ENCODE data around the gene CFH.
"Not testable (repeated sequence)": the region's sequence is repeated elsewhere in the genome, so short reads cannot be mapped to it uniquely, and the experiment has no call there.

Gene CFH

GRCh38 chr1:196669051-196669450 lies 17.2 kb downstream of the CFH start:
- DNase-seq = no peak

DNA sequence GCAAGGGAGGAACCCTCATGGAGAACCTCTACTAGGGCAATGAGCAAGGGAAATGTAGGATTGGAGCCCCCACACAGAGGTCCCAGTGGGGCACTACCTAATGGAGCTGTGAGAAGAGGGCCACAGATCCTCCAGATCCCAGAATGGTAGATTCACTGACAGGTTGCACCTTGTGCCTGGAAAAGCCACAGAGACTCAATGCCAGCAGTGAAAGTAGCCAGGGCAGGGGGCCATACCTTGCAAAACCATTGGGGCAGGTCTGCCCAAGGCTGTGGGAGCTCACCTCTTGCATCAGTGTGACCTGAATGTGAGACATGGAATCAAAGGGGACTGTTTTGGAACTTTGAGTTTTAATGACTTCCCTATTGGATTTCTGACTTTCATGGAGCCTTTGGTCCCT lies 17.9 kb downstream of the CFH start:
- DNase-seq = no peak

DNA sequence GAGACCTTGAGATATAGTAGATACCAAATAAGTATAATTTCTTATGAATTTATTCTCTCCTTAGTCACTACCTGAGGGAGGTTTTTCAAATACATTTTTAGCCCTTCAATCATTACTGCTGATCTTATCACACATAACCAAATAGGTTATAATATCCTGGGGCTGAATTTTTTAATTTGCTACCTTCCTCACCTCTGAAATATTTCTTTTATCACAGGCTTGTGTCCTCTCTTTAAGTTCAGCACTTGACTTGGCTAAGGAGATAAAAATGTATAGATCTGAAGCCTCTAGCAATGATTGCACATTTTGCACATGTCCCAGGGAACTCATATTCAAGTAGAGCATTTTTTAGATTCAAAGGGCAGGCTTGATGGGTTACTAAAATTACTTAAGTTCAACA lies 23.1 kb downstream of the CFH start:
- DNase-seq = no peak

DNA sequence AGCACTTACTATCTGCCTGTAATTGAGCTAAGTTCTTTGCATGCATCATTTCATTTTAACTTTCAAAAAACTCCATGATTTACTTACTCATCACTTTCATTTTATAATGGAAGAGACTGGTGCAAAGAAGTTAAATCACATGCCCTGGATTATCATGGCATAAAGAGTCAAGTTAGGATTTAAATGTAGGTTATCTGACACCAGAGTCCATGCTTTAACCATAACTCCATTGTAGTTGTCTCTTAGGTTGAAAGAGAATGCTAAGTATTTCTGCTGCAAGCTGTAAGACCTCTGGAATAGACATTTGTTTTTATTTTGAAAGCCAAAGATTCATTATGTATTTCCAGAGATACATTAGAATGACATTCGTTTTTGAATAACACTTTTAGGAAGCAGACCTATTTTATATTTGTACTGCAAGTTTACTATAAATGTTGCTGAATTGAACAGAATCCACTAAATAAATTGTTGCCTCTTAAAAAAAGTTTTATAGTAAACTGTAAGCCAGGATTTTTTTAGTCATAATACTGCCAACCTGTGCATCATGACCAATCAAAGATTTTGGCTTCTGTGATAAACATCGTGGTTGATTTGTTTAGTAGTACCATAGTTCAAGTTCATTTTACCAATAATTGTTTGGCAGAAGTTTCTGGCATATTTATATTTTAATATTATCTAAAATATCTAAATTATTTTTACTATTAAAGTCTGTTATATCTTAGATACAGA lies 26.1 kb downstream of the CFH start:
- DNase-seq = no peak

GRCh38 chr1:196678510-196678884 lies 26.7 kb downstream of the CFH start:
- no peak for DNase-seq

- DNase-seq = no peak
Observed at GRCh38 chr1:196680107-196680506, 28.3 kb downstream of the CFH start.

GRCh38 chr1:196684476-196684875 lies 32.6 kb downstream of the CFH start:
- no peak for DNase-seq

DNA sequence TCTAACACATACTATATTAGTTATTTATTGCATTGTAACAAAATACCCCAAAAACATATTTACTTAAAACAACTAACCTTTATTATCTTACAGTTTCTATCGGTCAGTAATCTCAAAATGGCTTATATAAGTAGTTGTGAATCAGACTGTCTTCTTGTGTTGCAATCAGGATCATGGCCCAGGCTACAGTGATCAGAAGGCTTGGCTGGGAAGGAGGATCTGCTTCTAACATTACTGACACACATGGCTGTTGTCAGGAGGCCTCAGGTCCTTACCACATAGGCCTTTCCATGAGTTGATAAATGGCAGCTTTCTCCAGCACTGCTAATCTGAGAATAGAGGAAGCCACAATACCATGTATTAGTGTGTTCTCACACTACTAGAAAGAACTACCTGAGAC lies 33.7 kb downstream of the CFH start:
- DNase-seq = no peak

GRCh38 chr1:196689001-196689400 lies 37.2 kb downstream of the CFH start:
- DNase-seq = no peak

DNA sequence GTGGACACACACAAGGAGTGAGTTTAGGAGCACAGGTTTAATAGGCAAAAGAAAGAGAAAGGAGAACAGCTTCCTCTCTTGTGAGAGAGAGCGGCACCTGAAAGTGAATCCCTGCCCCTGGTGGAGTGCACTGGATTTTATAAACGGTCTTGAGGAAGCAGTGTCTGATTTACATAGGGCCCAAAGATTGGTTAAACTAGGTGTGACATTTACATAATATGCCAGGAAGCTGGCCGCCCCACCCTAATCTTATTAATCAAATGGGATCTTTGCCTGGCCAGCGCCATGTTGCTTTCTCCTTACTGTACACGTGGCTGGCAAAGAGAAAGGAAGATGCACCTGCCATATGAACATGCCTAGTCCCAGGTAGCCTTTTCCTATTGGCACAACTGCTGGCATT lies 38.7 kb downstream of the CFH start:
- DNase-seq = no peak

- DNase-seq = no peak
Observed at GRCh38 chr1:196698993-196699392, 47.1 kb downstream of the CFH start.

GRCh38 chr1:196701144-196701543 lies 49.3 kb downstream of the CFH start:
- no peak for DNase-seq

- not testable (repeated sequence) for DNase-seq
Observed at GRCh38 chr1:196709892-196710291, 58.0 kb downstream of the CFH start.

DNA sequence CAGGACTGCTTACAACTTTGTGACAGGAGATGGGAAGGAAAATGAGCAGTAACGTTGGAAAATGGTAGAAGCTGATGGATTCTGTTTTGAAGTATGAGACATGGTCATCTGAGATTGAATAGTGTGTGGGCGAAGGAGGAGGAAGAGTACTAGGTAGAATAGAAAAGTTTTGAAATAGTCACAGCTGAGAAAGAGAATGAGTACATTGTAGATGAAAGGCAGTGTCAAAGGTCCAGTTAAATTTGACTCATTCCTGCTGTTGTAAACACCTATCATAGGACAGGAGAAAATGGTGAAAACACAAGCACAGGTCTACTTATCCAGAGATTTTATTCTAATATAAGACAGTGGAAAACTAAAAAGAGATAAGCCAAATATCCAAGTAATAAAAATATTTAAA lies 66.0 kb downstream of the CFH start:
- DNase-seq = no peak

GRCh38 chr1:196723325-196724185 lies 71.7 kb downstream of the CFH start:
- peak; percentile 47 for DNase-seq

DNA sequence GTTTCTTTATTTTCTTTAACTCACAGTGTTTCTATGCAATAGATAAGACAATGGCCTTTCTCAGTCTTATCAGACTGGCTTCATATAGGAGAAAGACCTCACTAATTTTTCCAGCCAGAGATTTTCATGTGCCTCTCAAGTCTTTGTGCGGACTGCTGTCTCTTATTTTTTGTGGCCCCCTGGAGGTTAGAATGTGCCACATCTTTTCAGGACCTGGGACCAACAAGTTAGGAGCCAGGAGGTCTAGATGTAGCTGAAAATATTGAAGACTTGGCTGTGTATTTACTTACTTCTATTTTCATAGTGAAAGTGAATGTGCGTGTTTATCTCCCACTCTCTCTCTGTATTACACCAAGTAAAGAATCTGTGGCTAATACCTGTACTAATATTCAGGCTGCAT lies 80.7 kb downstream of the CFH start:
- no peak for DNase-seq

DNA sequence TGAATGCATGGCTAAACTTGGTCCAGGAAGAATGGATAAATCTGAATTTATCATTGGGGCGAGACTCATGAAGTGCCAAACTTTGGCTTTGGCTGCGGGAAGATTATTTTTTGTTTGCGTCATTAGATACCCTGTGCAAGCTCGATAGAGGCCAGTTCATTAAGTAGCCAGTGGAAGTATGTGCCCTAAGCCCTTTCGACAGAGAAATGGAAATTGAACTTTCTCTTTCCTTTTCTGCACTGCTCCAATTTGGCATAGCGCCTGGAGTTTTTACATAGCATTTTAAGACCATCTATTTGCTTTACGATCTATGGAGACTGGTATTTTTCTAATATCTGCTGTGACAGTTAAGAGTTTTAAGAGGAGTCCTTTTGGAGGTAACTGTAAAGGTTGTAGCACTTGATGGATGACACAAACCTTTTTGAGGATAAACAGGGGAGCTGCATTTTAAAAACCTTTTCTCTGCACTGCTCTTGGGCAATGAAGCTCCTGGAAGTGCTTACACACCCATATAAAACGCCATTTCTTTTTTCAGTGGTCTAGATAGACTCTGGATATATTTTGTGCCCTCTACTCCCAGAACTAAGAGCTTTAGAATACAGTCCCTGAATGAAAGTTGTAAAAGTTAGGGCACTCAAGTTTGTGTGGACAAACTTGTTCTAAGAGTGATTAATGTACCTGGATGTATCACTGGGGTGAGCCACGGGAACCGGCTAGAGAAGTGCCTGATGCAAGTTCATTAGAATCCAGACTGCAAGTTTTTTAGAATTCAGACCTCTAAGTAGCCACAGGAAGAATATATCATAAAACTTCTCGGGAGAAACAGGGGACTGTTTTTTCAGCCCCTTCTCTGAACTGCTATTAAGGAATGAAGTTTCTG lies 81.5 kb downstream of the CFH start:
- no peak for DNase-seq

GRCh38 chr1:196734006-196734405 lies 82.2 kb downstream of the CFH start:
- DNase-seq = no peak

DNA sequence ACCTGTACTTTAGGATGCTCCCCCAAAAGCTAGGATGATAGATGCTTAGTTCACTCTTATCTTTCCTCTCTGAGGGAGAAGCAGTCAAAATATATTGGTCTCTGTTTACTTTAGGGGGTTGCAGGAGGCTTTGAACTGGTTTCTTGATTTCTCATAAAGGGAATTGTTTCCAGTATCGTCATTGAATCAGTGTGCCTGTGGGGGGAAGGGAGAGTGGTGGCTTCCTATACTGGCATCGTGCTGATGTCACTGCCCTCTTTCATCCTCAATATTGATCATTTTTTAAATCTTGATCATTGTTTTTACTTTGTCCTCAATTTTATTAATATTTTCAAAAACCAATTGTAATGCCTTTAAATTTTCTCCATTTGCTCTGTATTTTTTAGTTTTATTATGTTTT lies 82.6 kb downstream of the CFH start:
- DNase-seq = no peak

DNA sequence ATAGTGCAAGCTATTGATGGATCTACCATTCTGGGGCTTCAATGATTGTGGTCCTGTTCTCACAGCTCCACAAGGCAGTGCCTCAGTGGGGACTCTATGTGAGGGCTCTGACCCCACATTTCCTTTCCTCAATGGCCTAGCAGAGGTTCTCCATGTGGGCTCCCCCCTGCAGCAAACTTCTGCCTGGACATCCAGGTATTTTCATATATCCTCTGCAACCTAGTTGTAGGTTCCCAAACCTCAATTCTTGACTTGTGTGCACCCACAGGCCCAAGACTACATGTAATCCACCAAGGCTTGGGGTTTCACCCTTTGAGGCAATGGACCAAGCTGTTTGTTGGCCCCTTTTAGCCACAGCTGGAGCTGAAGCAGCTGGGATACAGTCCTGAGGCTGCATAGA lies 86.9 kb downstream of the CFH start:
- DNase-seq = no peak

- DNase-seq = peak; percentile 2
Observed at GRCh38 chr1:196743244-196743643, 91.4 kb downstream of the CFH start.

GRCh38 chr1:196765019-196765740 lies 113.3 kb downstream of the CFH start:
- DNase-seq = not testable (repeated sequence)

DNA sequence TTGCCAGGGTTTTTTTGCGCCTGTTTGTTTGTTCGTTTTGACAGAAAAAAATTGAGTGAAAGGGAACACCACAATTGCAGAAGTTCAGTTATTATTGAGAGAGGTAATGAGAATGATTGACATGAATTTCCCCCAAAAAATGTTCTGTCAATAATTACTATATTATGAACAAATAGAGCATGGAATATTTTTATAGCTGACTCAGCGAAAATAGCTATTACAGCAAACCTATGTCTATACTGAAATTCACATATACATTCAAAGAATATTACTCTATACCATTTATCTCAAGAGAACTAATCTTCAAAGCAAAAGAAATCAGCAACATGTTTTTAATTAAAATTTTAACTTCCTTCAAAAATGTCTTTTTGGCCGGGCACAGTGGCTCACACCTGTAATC lies 118.0 kb downstream of the CFH start:
- DNase-seq = not testable (repeated sequence)
